ENCODE measurements around the gene NCF2. TPM values are rescaled to one million over a fixed set of nuclear protein-coding genes. Genes with fewer than 3 reads are reported as not detected.
"Not testable (repeated sequence)": the region's sequence is repeated elsewhere in the genome, so short reads cannot be mapped to it uniquely, and the experiment has no call there.

NCF2 gene
- total RNA-seq, 1 donor from 2014 or later, result not detected

DNA sequence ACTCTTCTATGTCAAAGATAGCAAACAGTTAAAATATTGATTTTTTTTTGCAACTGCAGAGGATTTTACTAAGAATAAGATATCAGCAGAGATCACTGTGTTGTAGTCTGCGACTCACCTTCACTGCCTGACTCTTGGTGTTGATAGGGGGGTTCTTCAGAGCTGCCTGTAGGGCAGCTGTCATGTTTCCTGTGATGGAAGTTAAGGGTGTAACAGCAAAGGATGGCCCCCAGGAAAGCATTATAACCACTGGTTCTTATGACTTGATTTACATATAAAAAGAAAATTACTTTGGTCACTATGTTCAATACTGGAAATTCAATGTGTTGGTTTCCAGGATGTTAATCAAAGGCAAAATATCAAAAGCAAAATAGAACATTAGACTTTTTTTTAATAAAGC lies 42.7 kb upstream of the NCF2 start:
- Mint-ChIP-seq H3K27ac (ENCODE audit: unreplicated experiment) (no peak overlapping the region), H3K36me3 (ENCODE audit: unreplicated experiment) (peaks cover 21% of the 10 kb centered on the region), H3K27me3 (ENCODE audit: unreplicated experiment) (no peaks in the 10 kb centered on the region)

GRCh38 chr1:183632114-183632513 lies 41.9 kb upstream of the NCF2 start:
- H3K27ac Mint-ChIP-seq (ENCODE audit: unreplicated experiment), result peak overlapping the region; percentile 6
- peaks cover 58% of the 10 kb centered on the region for H3K4me1 Mint-ChIP-seq (ENCODE audit: unreplicated experiment)
- TF ChIP-seq, protein P1, sequence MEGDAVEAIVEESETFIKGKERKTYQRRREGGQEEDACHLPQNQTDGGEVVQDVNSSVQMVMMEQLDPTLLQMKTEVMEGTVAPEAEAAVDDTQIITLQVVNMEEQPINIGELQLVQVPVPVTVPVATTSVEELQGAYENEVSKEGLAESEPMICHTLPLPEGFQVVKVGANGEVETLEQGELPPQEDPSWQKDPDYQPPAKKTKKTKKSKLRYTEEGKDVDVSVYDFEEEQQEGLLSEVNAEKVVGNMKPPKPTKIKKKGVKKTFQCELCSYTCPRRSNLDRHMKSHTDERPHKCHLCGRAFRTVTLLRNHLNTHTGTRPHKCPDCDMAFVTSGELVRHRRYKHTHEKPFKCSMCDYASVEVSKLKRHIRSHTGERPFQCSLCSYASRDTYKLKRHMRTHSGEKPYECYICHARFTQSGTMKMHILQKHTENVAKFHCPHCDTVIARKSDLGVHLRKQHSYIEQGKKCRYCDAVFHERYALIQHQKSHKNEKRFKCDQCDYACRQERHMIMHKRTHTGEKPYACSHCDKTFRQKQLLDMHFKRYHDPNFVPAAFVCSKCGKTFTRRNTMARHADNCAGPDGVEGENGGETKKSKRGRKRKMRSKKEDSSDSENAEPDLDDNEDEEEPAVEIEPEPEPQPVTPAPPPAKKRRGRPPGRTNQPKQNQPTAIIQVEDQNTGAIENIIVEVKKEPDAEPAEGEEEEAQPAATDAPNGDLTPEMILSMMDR (IDR thresholded peaks at IDR 0.05), result no peak
- H3K4me3 Mint-ChIP-seq (ENCODE audit: unreplicated experiment), result peak overlapping the region; percentile 100
- no peak for DNase-seq (ENCODE audit: extremely low spot score, unreplicated experiment)
- peaks cover 21% of the 10 kb centered on the region for H3K36me3 Mint-ChIP-seq (ENCODE audit: unreplicated experiment)
- H3K9me3 Mint-ChIP-seq (ENCODE audit: unreplicated experiment), result no peaks in the 10 kb centered on the region
- no peaks in the 10 kb centered on the region for H3K27me3 Mint-ChIP-seq (ENCODE audit: unreplicated experiment)

More for the DNA sequence above, 42.7 kb upstream of the NCF2 start:
- Mint-ChIP-seq H3K4me3 (ENCODE audit: unreplicated experiment) (peak overlapping the region; percentile 100), H3K9me3 (ENCODE audit: unreplicated experiment) (no peaks in the 10 kb centered on the region), H3K4me1 (ENCODE audit: unreplicated experiment) (peaks cover 56% of the 10 kb centered on the region)
- TF ChIP-seq, protein P1 (IDR thresholded peaks at IDR 0.05), result no peak
- DNase-seq (ENCODE audit: extremely low spot score, unreplicated experiment), result no peak

- Mint-ChIP-seq H3K9me3 (ENCODE audit: unreplicated experiment) (no peaks in the 10 kb centered on the region), H3K36me3 (ENCODE audit: unreplicated experiment) (peaks cover 26% of the 10 kb centered on the region), H3K4me3 (ENCODE audit: unreplicated experiment) (peak overlapping the region; percentile 46), H3K4me1 (ENCODE audit: unreplicated experiment) (peaks cover 55% of the 10 kb centered on the region), H3K27me3 (ENCODE audit: unreplicated experiment) (no peaks in the 10 kb centered on the region), H3K27ac (ENCODE audit: unreplicated experiment) (peak overlapping the region; percentile 61)
- no peak for DNase-seq (ENCODE audit: extremely low spot score, unreplicated experiment)
- TF ChIP-seq, protein P1 (IDR thresholded peaks at IDR 0.05), result no peak
Observed at GRCh38 chr1:183630748-183631147, 40.5 kb upstream of the NCF2 start.

DNA sequence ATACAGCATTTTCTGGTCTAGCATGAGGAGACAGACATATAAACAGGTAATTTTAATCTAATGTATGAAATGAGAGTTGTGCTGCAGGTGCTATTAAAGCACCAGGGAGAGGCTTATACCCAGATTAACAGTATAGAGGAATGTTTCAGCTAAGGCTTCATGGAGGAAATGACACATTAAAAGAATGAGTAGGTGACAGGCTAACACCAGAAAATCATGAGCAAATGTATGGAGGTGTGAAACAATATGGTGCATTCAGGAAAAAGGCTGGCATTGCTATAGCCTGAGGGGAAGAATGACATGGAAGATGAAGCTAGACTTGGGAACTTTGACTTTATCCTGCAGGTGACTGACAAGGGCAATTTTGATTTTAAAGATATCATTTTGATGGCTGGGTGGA lies 38.3 kb upstream of the NCF2 start:
- no peaks in the 10 kb centered on the region for H3K27me3 Mint-ChIP-seq (ENCODE audit: unreplicated experiment)
- no peak for DNase-seq (ENCODE audit: extremely low spot score, unreplicated experiment)
- no peak overlapping the region for H3K4me3 Mint-ChIP-seq (ENCODE audit: unreplicated experiment)
- peaks cover 47% of the 10 kb centered on the region for H3K4me1 Mint-ChIP-seq (ENCODE audit: unreplicated experiment)
- TF ChIP-seq, protein P1 (IDR thresholded peaks at IDR 0.05), result no peak
- H3K27ac Mint-ChIP-seq (ENCODE audit: unreplicated experiment), result peak overlapping the region; percentile 8
- no peaks in the 10 kb centered on the region for H3K9me3 Mint-ChIP-seq (ENCODE audit: unreplicated experiment)
- H3K36me3 Mint-ChIP-seq (ENCODE audit: unreplicated experiment), result peaks cover 38% of the 10 kb centered on the region

DNA sequence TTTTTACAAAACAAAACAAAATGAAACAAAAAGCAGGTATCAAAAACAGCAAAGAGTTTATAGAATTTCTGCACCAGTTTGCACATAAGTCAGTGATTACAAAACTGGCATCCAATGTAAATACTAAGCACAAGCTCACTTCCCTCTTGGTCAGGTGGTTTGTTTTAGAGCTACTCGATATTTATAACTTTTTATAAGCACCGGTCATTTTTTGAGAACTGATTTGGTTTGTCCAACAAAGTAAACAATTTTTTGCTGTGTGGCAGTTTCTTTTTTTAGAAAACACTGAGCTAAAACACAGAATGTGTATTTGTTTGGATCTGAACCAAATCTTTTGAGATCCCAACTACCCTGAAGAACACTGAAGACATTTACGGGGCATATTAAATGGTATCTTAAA lies 36.0 kb upstream of the NCF2 start:
- Mint-ChIP-seq H3K4me1 (ENCODE audit: unreplicated experiment) (peaks cover 31% of the 10 kb centered on the region), H3K27ac (ENCODE audit: unreplicated experiment) (peak overlapping the region; percentile 56), H3K36me3 (ENCODE audit: unreplicated experiment) (peaks cover 38% of the 10 kb centered on the region)
- H3K4me3 Mint-ChIP-seq (ENCODE audit: unreplicated experiment); H3K27me3 Mint-ChIP-seq (ENCODE audit: unreplicated experiment); H3K9me3 Mint-ChIP-seq (ENCODE audit: unreplicated experiment); DNase-seq (ENCODE audit: extremely low spot score, unreplicated experiment): not testable (repeated sequence)

Measured in osteocyte (in vitro differentiated cells).